GM12878 (cell line): ENCODE data around the gene DNASE1L3. TPM values are rescaled to one million over a fixed set of nuclear protein-coding genes. Genes with fewer than 3 reads are reported as not detected.

Source experiments
- ATAC-seq: fragments of 200-7000 bp; cut with Tn5 transposase; 3 replicates; pipeline ENCODE4 v1.9.1; 2020; ENCODE audit warnings: mild to moderate bottlenecking, moderate library complexity
- BruUV-seq: library from RNA; stranded (reverse); fragments of 400-500 nt; replicated peaks from 2 replicates; lab custom pipeline; 2021; lab: Mats Ljungman, UMichigan
- CTCF ChIA-PET: fragments of 300-600 bp; sonication (Branson Sonifier 250); formaldehyde crosslinking; extraction: SDS; loops from one replicate; lab custom pipeline; 2021; ENCODE audit warnings: inconsistent platforms; lab: Yijun Ruan, JAX
- POLR2A ChIA-PET: fragments of 350-600 bp; formaldehyde crosslinking; extraction: SDS; loops from one replicate; lab custom pipeline; 2021; ENCODE audit warnings: inconsistent platforms; lab: Charles Lee
- RAD21 ChIA-PET: fragments of 300-600 bp; sonication (Branson Sonifier 250); formaldehyde crosslinking; loops from one replicate; lab custom pipeline; 2023; ENCODE audit warnings: antibody characterized with exemption; ENCODE audit not compliant: unreplicated experiment; lab: Charles Lee
- SMC1A ChIA-PET: fragments of 300-600 bp; sonication (Branson Sonifier 250); formaldehyde crosslinking; loops from one replicate; lab custom pipeline; 2023; ENCODE audit not compliant: unreplicated experiment, uncharacterized antibody; lab: Charles Lee
- DNase-seq: peaks from one replicate; pipeline ENCODE4 v3.0.0-alpha.2; 2011; ENCODE audit warnings: low read depth, low spot score
- FAIRE-seq: peaks from 3 replicates; lab custom pipeline; 2011; peaks lifted over from hg19 to GRCh38; lab: Jason Lieb, UNC
- H2AFZ ChIP-seq: 2 replicates; pipeline ENCODE4 v1.6.0; 2011; ENCODE audit warnings: low read depth, low read length, control low read depth; ENCODE audit not compliant: control insufficient read depth
- H3K27ac ChIP-seq: 2 replicates; pipeline ENCODE4 v1.5.1; 2011; ENCODE audit warnings: control low read depth; ENCODE audit not compliant: control insufficient read depth, insufficient read depth
- H3K27me3 ChIP-seq, 2 experiments: replicated peaks in 1 of 2; 2 replicates each; pipeline versions ENCODE4 v1.6.0 to v1.6.1; 2011; ENCODE audit warnings: low read length in 1 of 2; ENCODE audit not compliant: control insufficient read depth in 2 of 2, insufficient read depth in 2 of 2
- H3K36me3 ChIP-seq, 2 experiments: 2 replicates each; pipeline ENCODE4 v1.5.1; 2011; ENCODE audit warnings: low read length in 1 of 2; ENCODE audit not compliant: control insufficient read depth in 2 of 2, insufficient read depth in 2 of 2
- H3K4me1 ChIP-seq: 2 replicates; pipeline ENCODE4 v1.6.1; 2011; ENCODE audit warnings: mild to moderate bottlenecking, low read length, moderate library complexity, mixed read lengths; ENCODE audit not compliant: control insufficient read depth, insufficient read depth
- H3K4me2 ChIP-seq: 2 replicates; pipeline ENCODE4 v1.6.0; 2011; ENCODE audit warnings: control low read depth; ENCODE audit not compliant: control insufficient read depth, insufficient read depth
- H3K4me3 ChIP-seq: fragments of 200-600 bp; sonication (generic); 2 replicates; pipeline ENCODE4 v1.5.1; 2016
- H3K79me2 ChIP-seq: 2 replicates; pipeline ENCODE4 v1.6.0; 2011; ENCODE audit warnings: low read length; ENCODE audit not compliant: control insufficient read depth, insufficient read depth
- H3K9ac ChIP-seq: 2 replicates; pipeline ENCODE4 v1.8.0; 2011; ENCODE audit warnings: low read length, control low read depth, mixed read lengths; ENCODE audit not compliant: control insufficient read depth, insufficient read depth
- H3K9me3 ChIP-seq: replicated peaks from 3 replicates; pipeline ENCODE4 v1.5.1; 2011; ENCODE audit warnings: mild to moderate bottlenecking, low read length; ENCODE audit not compliant: control insufficient read depth, insufficient read depth
- H4K20me1 ChIP-seq: 2 replicates; pipeline ENCODE4 v1.6.0; 2011; ENCODE audit not compliant: control insufficient read depth, insufficient read depth
- GABPA ChIP-seq: IDR thresholded peaks from 2 replicates; pipeline ENCODE4 v1.6.1; 2014; ENCODE audit warnings: antibody characterized with exemption, low read depth, mild to moderate bottlenecking, inconsistent platforms
- HCFC1 ChIP-seq: fragments of 150-350 bp; IDR thresholded peaks from 2 replicates; pipeline ENCODE4 v1.6.1; 2014; ENCODE audit warnings: low read length
- HDAC6 ChIP-seq: fragments of 200-600 bp; sonication (generic); IDR thresholded peaks from one replicate; pipeline ENCODE4 v1.8.0; 2017; ENCODE audit warnings: antibody characterized with exemption; ENCODE audit not compliant: unreplicated experiment
- JUND ChIP-seq: IDR thresholded peaks from 2 replicates; pipeline ENCODE4 v1.6.1; 2012; ENCODE audit warnings: low read depth, mild to moderate bottlenecking, low read length, improper control_type of control experiment, moderate library complexity
- MAX ChIP-seq: IDR thresholded peaks from 2 replicates; pipeline ENCODE4 v1.6.1; 2012; ENCODE audit warnings: low read depth, low read length, improper control_type of control experiment
- MTA2 ChIP-seq: fragments of 450-650 bp; IDR thresholded peaks from 2 replicates; pipeline ENCODE4 v1.6.1; 2016; ENCODE audit warnings: low read depth, mild to moderate bottlenecking, moderate library complexity
- MTA3 ChIP-seq: IDR thresholded peaks from 2 replicates; pipeline ENCODE4 v1.6.1; 2012; ENCODE audit warnings: low read length, inconsistent platforms, borderline replicate concordance
- NFXL1 ChIP-seq: fragments of 450-650 bp; IDR thresholded peaks from 2 replicates; pipeline ENCODE4 v1.6.1; 2017; ENCODE audit warnings: antibody characterized with exemption, mild to moderate bottlenecking, borderline replicate concordance
- POLR2AphosphoS2 ChIP-seq: IDR thresholded peaks from 2 replicates; pipeline ENCODE4 v1.6.1; 2011; ENCODE audit warnings: low read depth, mild to moderate bottlenecking, low read length, improper control_type of control experiment, moderate library complexity
- RELA ChIP-seq: fragments of 450-650 bp; IDR thresholded peaks from 2 replicates; pipeline ENCODE4 v1.8.0; 2014; ENCODE audit warnings: borderline replicate concordance; ENCODE audit not compliant: partially characterized antibody
- REST ChIP-seq: IDR thresholded peaks from 2 replicates; pipeline ENCODE4 v1.6.1; 2012; ENCODE audit warnings: mild to moderate bottlenecking, low read depth, low read length
- SMAD5 ChIP-seq: IDR thresholded peaks from 2 replicates; pipeline ENCODE4 v1.6.1; 2016; ENCODE audit warnings: antibody characterized with exemption, low read depth
- SREBF1 ChIP-seq: IDR thresholded peaks from 2 replicates; pipeline ENCODE4 v1.6.1; 2012; ENCODE audit warnings: mild to moderate bottlenecking, low read length
- SRF ChIP-seq, 2 experiments: IDR thresholded peaks; 2 replicates each; pipeline ENCODE4 v1.6.1; 2011; ENCODE audit warnings: low read depth in 2 of 2, low read length in 2 of 2, mild to moderate bottlenecking in 1 of 2, moderate library complexity in 1 of 2
- STAT1 ChIP-seq: fragments of 450-650 bp; conservative IDR thresholded peaks from 2 replicates; pipeline ENCODE4 v1.6.1; 2014; ENCODE audit warnings: antibody characterized with exemption, mild to moderate bottlenecking
- SUPT20H ChIP-seq: IDR thresholded peaks from 2 replicates; pipeline ENCODE4 v1.6.1; 2011; ENCODE audit warnings: low read depth, mild to moderate bottlenecking, low read length, moderate library complexity, borderline replicate concordance; ENCODE audit not compliant: control insufficient read depth
- TARDBP ChIP-seq: IDR thresholded peaks from 2 replicates; pipeline ENCODE4 v1.6.1; 2016; ENCODE audit warnings: borderline replicate concordance
- TCF12 ChIP-seq: IDR thresholded peaks from 2 replicates; pipeline ENCODE4 v1.6.1; 2011; ENCODE audit warnings: low read depth, mild to moderate bottlenecking, low read length
- USF1 ChIP-seq: IDR thresholded peaks from 2 replicates; pipeline ENCODE4 v1.6.1; 2011; ENCODE audit warnings: borderline replicate concordance, low read depth, mild to moderate bottlenecking, moderate library complexity, mixed read lengths, low read length; ENCODE audit not compliant: insufficient read depth; ENCODE audit errors: extremely low read length
- ZNF207 ChIP-seq: fragments of 450-650 bp; IDR thresholded peaks from 2 replicates; pipeline ENCODE4 v1.6.1; 2014; ENCODE audit warnings: antibody characterized with exemption, mild to moderate bottlenecking, borderline replicate concordance
- ZNF24 ChIP-seq: fragments of 450-650 bp; IDR thresholded peaks from 2 replicates; pipeline ENCODE4 v1.6.1; 2017; ENCODE audit warnings: antibody characterized with exemption, mild to moderate bottlenecking
- whole genome bisulfite sequencing: methylation state at CpG from one replicate; pipeline ENCODE4 v1.1.6; 2016; ENCODE audit warnings: low lambda C conversion rate; ENCODE audit not compliant: insufficient replicate concordance, insufficient coverage; ENCODE audit errors: missing lambda C conversion rate; 5-methylcytosine and 5-hydroxymethylcytosine counted together
- in situ Hi-C: fragments of 300-500 bp; cut with MboI; formaldehyde crosslinking; loops from 9 replicates; pipeline ENCODE4 v1.14.3; 2018; ENCODE audit warnings: mixed read lengths
- intact Hi-C: fragments of 100-400 bp; cut with micrococcal nuclease; formaldehyde crosslinking; loops from one replicate; pipeline ENCODE4 v1.14.2; 2022; ENCODE audit not compliant: unreplicated experiment
- polyA plus RNA-seq, 11 experiments: library from polyadenylated mRNA; depleted of rRNA in 4 of 11; unstranded in 6 of 11; stranded (reverse) in 5 of 11; fragments of >200 nt; fragmentation: Nextera tagmentation in 4 of 11; fragmentation: Illumina TruSeq in 1 of 11; extraction: Ambion mirVana in 4 of 11; extraction: Trizol in 1 of 11; gene quantifications; 1 replicate in 1 of 11; 2 replicates in 10 of 11; pipeline versions ENCODE4 v1.2.1 to v1.2.3, GENCODE V29; 2011 to 2016; ENCODE audit warnings: inconsistent platforms in 2 of 11, missing spikeins in 2 of 11, low read depth in 1 of 11
- total RNA-seq, 4 experiments: library from RNA; depleted of rRNA in 3 of 4; stranded (reverse); fragments of >200 nt in 3 of 4; fragmentation: Illumina TruSeq in 1 of 4; extraction: Trizol in 1 of 4; gene quantifications; 2 replicates each; pipeline versions ENCODE4 v1.2.1 to v1.2.3, GENCODE V29; 2013 to 2021

DNASE1L3 gene
- total and polyA plus RNA-seq, 10 of the 15 experiments (the other 5 are each of a cell fraction or from before 2014, with no cell fraction given) = 3.2 to 72.1 (median 6.3) TPM

- Histone ChIP-seq H4K20me1 (no peaks in the 10 kb centered on the region), H3K4me1 (peaks cover 46% of the 10 kb centered on the region), H3K4me3 (no peak overlapping the region; the same call in 1 of the 2 replicates), H3K9me3 (peaks cover 6% of the 10 kb centered on the region), H3K79me2 (no peaks in the 10 kb centered on the region; the same call in 1 of the 2 replicates), H3K27me3 (no peaks in the 10 kb centered on the region), H3K27ac (peak overlapping the region; percentile 73), H3K4me2 (peak overlapping the region; percentile 23), H3K36me3 (peaks cover 0 to 1% of the 10 kb centered on the region in 2 experiments; a peak in 1 of 4 replicates), H2AFZ (peak overlapping the region; percentile 3), H3K9ac (no peak overlapping the region)
- intact Hi-C loops (loop anchor here (2.0 kb wide), 1 partner anchor 14 kb away; no protein-coding TSS in a partner anchor), in situ Hi-C loops (loop anchor here (25.0 kb wide), 1 partner anchor 1186 kb away; no protein-coding TSS in a partner anchor)
- FAIRE-seq (no peak), DNase-seq (no peak), ATAC-seq (peak; percentile 53)
- CTCF ChIA-PET = interaction anchor here (1.1 to 25.2 kb wide), 3 partner anchors 13 to 98 kb away, joined by 3 to 655 read pairs (median 4); partner anchors contain the start of gene DNASE1L3
- POLR2A ChIA-PET = interaction anchor here (0.6 to 17.1 kb wide), 12 partner anchors 10 to 148 kb away, joined by 3 to 491 read pairs (median 4); partner anchors contain the start of genes DNASE1L3 and HTD2
- no TSS peak for BruUV-seq
- WGBS = 59% methylated on average over 11 of the region's 11 CpGs
- RAD21 ChIA-PET = interaction anchor here (0.6 to 8.1 kb wide), 11 partner anchors 12 to 153 kb away, joined by 3 to 285 read pairs (median 3); partner anchors contain the start of genes DNASE1L3, HTD2 and RPP14
- SMC1A ChIA-PET = interaction anchor here (1.0 to 12.6 kb wide), 8 partner anchors 12 to 99 kb away, joined by 3 to 510 read pairs (median 8); partner anchors contain the start of gene DNASE1L3
- TF ChIP-seq HCFC1 (no peak), MAX (no peak), NFXL1 (no peak), TCF12 (peak; percentile 81; the same call in 1 of the 2 replicates), GABPA (no peak), SMAD5 (no peak), SREBF1 (no peak), STAT1 (no peak), SUPT20H (no peak), POLR2AphosphoS2 (no peak), SRF (IDR thresholded peaks at IDR 0.05; ENCODE audit: low read depth in 2 of 2, low read length in 2 of 2) (no peak), MTA2 (peak; percentile 43; the same call in 1 of the 2 replicates), USF1 (no peak), ZNF207 (no peak), ZNF24 (no peak), RELA (no peak), REST (no peak), JUND (no peak), HDAC6 (no peak), TARDBP (no peak), MTA3 (no peak; the same call in 1 of the 2 replicates)
Observed at GRCh38 chr3:58200846-58201355, 9.9 kb downstream of the DNASE1L3 start.
